Coronary artery (tissue), 2 donors: Measurements from ENCODE around the gene CETN2.

ENCODE experiments used
- DNase-seq: peaks from one replicate; pipeline ENCODE4 v3.0.0-alpha.2; 2017; ENCODE audit warnings: low spot score
- H3K27ac ChIP-seq, 2 donors: fragments of 200-600 bp; sonication (generic); one replicate each; pipeline ENCODE4 v1.5.1; 2016 to 2019
- H3K4me3 ChIP-seq: fragments of 200-600 bp; sonication (generic); 2 replicates; pipeline ENCODE4 v1.5.1; 2016; ENCODE audit warnings: mild to moderate bottlenecking, moderate library complexity
- CTCF ChIP-seq: fragments of 200-600 bp; sonication (generic); IDR thresholded peaks from one replicate; pipeline ENCODE4 v1.5.1; 2019; ENCODE audit warnings: antibody characterized with exemption

The CETN2 gene

GRCh38 chrX:152830312-152831305 lies at the start of gene CETN2, which contains the start of gene NSDHL:
CETN2 (minus strand) TSS chrX:152830757; CDS start chrX:152830710, 47 bp downstream.
NSDHL (plus strand) TSS chrX:152831063; CDS start chrX:152846325, 15,262 bp downstream.
- TF ChIP-seq CTCF: no peak
- peak; percentile 96 for DNase-seq

GRCh38 chrX:152878976-152879755 lies 48.6 kb upstream of the CETN2 start:
- Histone ChIP-seq H3K27ac (no peak overlapping the region), H3K4me3 (no peak overlapping the region)
- peak; percentile 46 for DNase-seq
- TF ChIP-seq CTCF: no peak

More at GRCh38 chrX:152830312-152831305, at the start of gene CETN2, which contains the start of gene NSDHL:
- peak within 1 kb of the TSS; percentile 86 for H3K4me3 ChIP-seq
- peak within 1 kb of the TSS; percentile 38 to 80 for H3K27ac ChIP-seq

- H3K4me3 ChIP-seq: no peak overlapping the region
- TF ChIP-seq CTCF: no peak
- DNase-seq: peak; percentile 52
- H3K27ac ChIP-seq: no peak overlapping the region
These were observed 46.6 kb upstream of the CETN2 start for GRCh38 chrX:152876931-152877840.

GRCh38 chrX:152873361-152873760 lies 42.8 kb upstream of the CETN2 start:
- H3K27ac ChIP-seq: no peak overlapping the region
- no peak for DNase-seq
- no peak for TF ChIP-seq CTCF
- H3K4me3 ChIP-seq: no peak overlapping the region

- Histone ChIP-seq H3K4me3 (no peak overlapping the region), H3K27ac (no peak overlapping the region)
- DNase-seq: no peak
- TF ChIP-seq CTCF: no peak
These were observed 42.0 kb upstream of the CETN2 start for GRCh38 chrX:152872522-152872921.

GRCh38 chrX:152871260-152871659 lies 40.7 kb upstream of the CETN2 start:
- Histone ChIP-seq H3K4me3 (no peak overlapping the region), H3K27ac (no peak overlapping the region)
- TF ChIP-seq CTCF: no peak
- DNase-seq: no peak
